ENCODE data around the gene FAM151A.

The FAM151A gene

DNA sequence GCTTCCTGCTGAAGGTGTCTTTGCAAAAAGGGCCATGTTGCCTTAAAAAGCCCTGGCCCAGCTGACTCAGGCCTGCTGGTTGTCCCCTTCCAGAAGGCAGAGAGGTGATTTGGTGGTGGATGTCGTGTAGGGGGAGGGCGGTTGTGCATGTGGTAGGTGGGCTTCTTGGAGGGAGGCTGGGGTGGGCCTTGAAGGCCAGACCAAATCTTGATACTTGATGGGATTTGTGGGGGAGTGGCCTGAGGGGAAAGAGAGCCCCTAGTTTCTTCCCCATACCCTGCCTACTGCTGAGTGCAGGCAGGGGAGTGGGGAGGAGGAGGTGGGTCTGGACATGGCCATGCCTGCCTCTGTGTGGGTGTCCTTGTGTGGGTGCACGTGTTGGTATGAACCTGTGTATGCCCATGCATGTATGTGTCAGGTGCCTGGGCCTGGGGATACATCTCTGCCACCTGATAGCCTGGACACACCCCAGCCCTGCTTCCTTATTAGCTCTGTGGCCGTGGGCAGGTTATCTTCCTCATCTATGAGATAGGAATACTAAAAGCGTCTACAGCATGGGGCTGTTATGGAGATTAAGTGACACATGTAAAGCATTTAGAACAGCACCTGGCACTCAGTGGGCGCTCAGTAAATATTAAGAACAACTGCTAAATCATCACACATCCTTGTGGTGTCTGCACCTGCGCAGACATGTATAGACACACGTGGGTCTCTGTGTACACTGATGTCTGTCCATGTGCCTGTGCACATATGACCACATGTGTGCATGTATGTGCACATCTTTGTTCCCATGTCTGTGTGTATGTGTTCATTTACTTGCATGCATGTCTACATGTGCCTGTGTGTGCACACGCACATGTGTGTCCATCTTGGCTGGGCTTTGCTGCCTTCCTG lies 17.0 kb downstream of the FAM151A start:
- TF ChIP-seq ZFX (IDR thresholded peaks at IDR 0.05) = no peak
- no peak for TF ChIP-seq CTCF (conservative IDR thresholded peaks at IDR 0.05)
- no peak overlapping the region for H3K27ac ChIP-seq

GRCh38 chr1:54604572-54605370 lies 18.6 kb downstream of the FAM151A start:
- no peak for TF ChIP-seq CTCF (conservative IDR thresholded peaks at IDR 0.05)
- TF ChIP-seq ZFX (IDR thresholded peaks at IDR 0.05) = no peak
- no peak overlapping the region for H3K27ac ChIP-seq

DNA sequence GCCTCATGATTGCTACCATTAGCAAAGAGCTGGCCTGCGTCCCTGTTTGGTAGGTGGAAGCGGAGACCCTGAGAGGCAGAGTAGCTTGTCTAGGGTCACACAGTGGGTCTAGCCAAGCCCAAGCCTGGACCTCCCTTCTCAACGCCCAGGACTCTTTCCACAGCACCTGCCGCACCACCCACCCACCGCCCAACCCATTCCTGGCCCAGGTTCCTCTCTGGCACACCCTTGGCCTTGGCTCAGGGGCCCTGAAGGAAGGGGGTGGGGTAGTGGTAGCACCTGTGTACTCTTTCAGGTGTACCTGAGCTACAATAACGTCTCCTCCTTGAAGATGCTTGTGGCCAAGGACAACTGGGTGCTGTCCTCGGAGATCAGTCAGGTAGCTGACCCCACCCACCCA lies 19.3 kb downstream of the FAM151A start:
- H3K27ac ChIP-seq = no peak overlapping the region
- no peak for TF ChIP-seq ZFX (IDR thresholded peaks at IDR 0.05)
- no peak for TF ChIP-seq CTCF (conservative IDR thresholded peaks at IDR 0.05)

GRCh38 chr1:54603241-54603640 lies 20.1 kb downstream of the FAM151A start:
- TF ChIP-seq CTCF (conservative IDR thresholded peaks at IDR 0.05) (no peak), ZFX (IDR thresholded peaks at IDR 0.05) (no peak)
- H3K27ac ChIP-seq = no peak overlapping the region

DNA sequence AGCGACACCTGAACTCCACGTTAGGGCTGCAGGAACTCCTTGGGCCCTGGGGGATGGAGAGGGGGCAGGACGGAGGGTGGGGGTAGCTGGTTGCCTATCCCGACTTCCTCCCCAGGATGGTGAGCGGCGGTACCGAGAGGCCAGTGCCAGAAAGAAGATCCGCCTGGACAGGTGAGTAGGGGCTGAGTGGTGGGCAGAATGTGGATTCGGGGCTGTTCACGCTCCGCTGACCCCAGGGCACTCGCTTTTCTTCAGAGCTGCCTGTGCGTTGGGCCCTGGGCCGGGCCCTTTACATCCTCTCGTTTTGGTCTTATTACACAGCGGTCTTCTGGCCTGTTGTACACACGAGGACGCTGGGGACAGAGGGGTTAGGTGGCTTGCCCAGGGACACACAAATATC lies 20.8 kb downstream of the FAM151A start:
- no peak overlapping the region for H3K27ac ChIP-seq
- TF ChIP-seq ZFX (IDR thresholded peaks at IDR 0.05) (no peak), CTCF (conservative IDR thresholded peaks at IDR 0.05) (no peak)

DNA sequence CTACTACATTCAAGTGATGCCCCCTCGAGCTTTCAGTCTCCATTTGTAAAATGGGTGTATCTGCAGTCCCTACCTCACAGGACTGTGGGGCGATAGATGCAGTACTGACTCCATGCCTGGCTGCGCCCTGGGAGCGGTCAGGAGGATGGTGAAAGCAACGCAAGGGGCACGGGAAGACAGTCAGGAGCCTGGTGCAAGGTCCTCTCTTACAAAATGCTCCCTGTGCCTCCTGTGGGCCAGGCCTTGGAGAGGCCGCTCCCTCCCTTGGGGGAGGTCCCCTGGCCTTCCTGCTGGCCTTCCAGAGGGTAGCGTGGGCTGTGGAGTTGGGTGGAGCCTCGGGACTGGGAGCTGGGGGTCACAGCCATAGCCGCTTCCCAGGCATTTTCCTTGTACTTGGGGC lies 21.6 kb downstream of the FAM151A start:
- TF ChIP-seq CTCF (conservative IDR thresholded peaks at IDR 0.05) = no peak
- H3K27ac ChIP-seq = no peak overlapping the region

Measured in C4-2B (cell line).